DND-41 (cell line): ENCODE results near the gene ERMAP.

ENCODE experiments used
- CTCF ChIP-seq: IDR thresholded peaks from 2 replicates; pipeline ENCODE4 v1.5.1; 2012; ENCODE audit warnings: borderline replicate concordance, low read length, moderate library complexity, mild to moderate bottlenecking; ENCODE audit not compliant: poor library complexity, severe bottlenecking; ENCODE audit errors: extremely low read depth
- EZH2 ChIP-seq: IDR thresholded peaks from 3 replicates; pipeline ENCODE4 v1.6.1; 2012; ENCODE audit warnings: borderline replicate concordance, low read depth, mild to moderate bottlenecking, moderate library complexity, low read length, inconsistent platforms; ENCODE audit not compliant: severe bottlenecking

GRCh38 chr1:42841010-42841409 lies 24.1 kb downstream of the ERMAP start:
- TF ChIP-seq CTCF = no peak
- TF ChIP-seq EZH2 = no peak
